Colonic mucosa (tissue), 4 donors: ENCODE data around the gene CMSS1. TPM values are rescaled to one million over a fixed set of nuclear protein-coding genes. Genes with fewer than 3 reads are reported as not detected.

Experiments used
- DNase-seq: peaks from one replicate; pipeline ENCODE4 v3.0.0-alpha.2; 2020
- H3K27ac ChIP-seq: fragments of 200-600 bp; one replicate; pipeline ENCODE4 v1.8.0; 2021
- H3K27me3 ChIP-seq: fragments of 200-600 bp; one replicate; pipeline ENCODE4 v1.8.0; 2021
- H3K36me3 ChIP-seq: fragments of 200-600 bp; one replicate; pipeline ENCODE4 v1.8.0; 2021
- H3K4me1 ChIP-seq: fragments of 200-600 bp; one replicate; pipeline ENCODE4 v1.8.0; 2021; ENCODE audit warnings: mild to moderate bottlenecking
- H3K4me3 ChIP-seq: fragments of 200-600 bp; one replicate; pipeline ENCODE4 v1.8.0; 2021
- H3K9ac ChIP-seq, 2 donors: one replicate each; pipeline ENCODE4 v1.7.0; 2013; ENCODE audit warnings: control low read depth in 2 of 2, low read depth in 2 of 2, low read length in 2 of 2
- H3K9me3 ChIP-seq: fragments of 200-600 bp; one replicate; pipeline ENCODE4 v1.8.0; 2021
- CTCF ChIP-seq: fragments of 200-600 bp; IDR thresholded peaks from one replicate; pipeline ENCODE4 v1.8.0; 2022; ENCODE audit warnings: antibody characterized with exemption, mild to moderate bottlenecking
- intact Hi-C: fragments of 100-400 bp; cut with DNase I; formaldehyde crosslinking; loops from one replicate; pipeline ENCODE4 v1.14.1; 2022
- total RNA-seq, 2 donors: library from RNA; stranded (reverse); fragmentation: NEBNext Ultra II Directional in 1 of 2; extraction: Animal tissue kit (Norgen Biotek cat#: 25700) in 1 of 2; gene quantifications; one replicate each; pipeline ENCODE4 v1.2.1, GENCODE V29; 2021
- donor health status: healthy.
- donor health status: DM: no; HTN: no; CAD: no.
- donor health status: DM: no; HTN: no; CAD: no.

The CMSS1 gene
- total RNA-seq, 2 donors from 2014 or later: 10.7 to 24.7 TPM

GRCh38 chr3:99868311-99868646 is 50.6 kb downstream of the CMSS1 start:
- H3K4me1 ChIP-seq: no peaks in the 10 kb centered on the region
- DNase-seq: no peak

GRCh38 chr3:99869621-99870020 is 52.0 kb downstream of the CMSS1 start:
- Histone ChIP-seq H3K27ac (no peak overlapping the region), H3K9ac (no peak overlapping the region), H3K4me3 (no peak overlapping the region)

More at GRCh38 chr3:99868311-99868646, 50.6 kb downstream of the CMSS1 start:
- TF ChIP-seq CTCF: no peak
- Histone ChIP-seq H3K4me3 (no peak overlapping the region), H3K9ac (no peak overlapping the region), H3K27ac (no peak overlapping the region), H3K36me3 (no peaks in the 10 kb centered on the region), H3K27me3 (no peaks in the 10 kb centered on the region), H3K9me3 (no peaks in the 10 kb centered on the region)
- intact Hi-C loops: no loop called here

GRCh38 chr3:99870712-99871111 is 53.0 kb downstream of the CMSS1 start:
- TF ChIP-seq CTCF: no peak
- intact Hi-C loops: no loop called here
- no peak overlapping the region for H3K27ac ChIP-seq
- no peak for DNase-seq
- H3K9ac ChIP-seq: no peak overlapping the region
- H3K27me3 ChIP-seq: no peaks in the 10 kb centered on the region
- no peaks in the 10 kb centered on the region for H3K4me1 ChIP-seq
- no peaks in the 10 kb centered on the region for H3K9me3 ChIP-seq
- H3K36me3 ChIP-seq: no peaks in the 10 kb centered on the region
- no peak overlapping the region for H3K4me3 ChIP-seq

More at GRCh38 chr3:99869621-99870020, 52.0 kb downstream of the CMSS1 start:
- TF ChIP-seq CTCF: no peak
- Histone ChIP-seq H3K36me3 (no peaks in the 10 kb centered on the region), H3K27me3 (no peaks in the 10 kb centered on the region), H3K9me3 (no peaks in the 10 kb centered on the region), H3K4me1 (no peaks in the 10 kb centered on the region)
- intact Hi-C loops: no loop called here
- no peak for DNase-seq

- intact Hi-C loops: no loop called here
- no peaks in the 10 kb centered on the region for H3K36me3 ChIP-seq
- DNase-seq: no peak
- no peak for TF ChIP-seq CTCF
- no peaks in the 10 kb centered on the region for H3K9me3 ChIP-seq
- no peaks in the 10 kb centered on the region for H3K4me1 ChIP-seq
- no peaks in the 10 kb centered on the region for H3K27me3 ChIP-seq
- peak overlapping the region; percentile 20 to 70 for H3K9ac ChIP-seq
- no peak overlapping the region for H3K4me3 ChIP-seq
- peak overlapping the region; percentile 60 for H3K27ac ChIP-seq
Observed at GRCh38 chr3:99871231-99872045, 53.8 kb downstream of the CMSS1 start.

- Histone ChIP-seq H3K4me3 (peak overlapping the region; percentile 16), H3K9me3 (no peaks in the 10 kb centered on the region), H3K36me3 (no peaks in the 10 kb centered on the region), H3K9ac (peak overlapping the region in 1 of 2 donors; percentile 47), H3K27me3 (no peaks in the 10 kb centered on the region), H3K4me1 (no peaks in the 10 kb centered on the region), H3K27ac (peak overlapping the region; percentile 38)
- no peak for TF ChIP-seq CTCF
- intact Hi-C loops: no loop called here
- no peak for DNase-seq
Observed at GRCh38 chr3:99872923-99873254, 55.2 kb downstream of the CMSS1 start.
